Measurements from ENCODE around the gene RCAN2. TPM values are rescaled to one million over a fixed set of nuclear protein-coding genes. Genes with fewer than 3 reads are reported as not detected.

The RCAN2 gene
- total RNA-seq, 1 experiment from 2014 or later: not detected

GRCh38 chr6:46279874-46280273 is 211.4 kb downstream of the RCAN2 start:
- Histone ChIP-seq H3K27me3 (replicated peaks; ENCODE audit: insufficient read depth, low read depth, low read length, poor library complexity) (peaks cover 60% of the 10 kb centered on the region), H3K27ac (ENCODE audit: low read depth, low read length, poor library complexity, severe bottlenecking) (no peak overlapping the region), H3K9me3 (ENCODE audit: low read depth, low read length, poor library complexity, severe bottlenecking) (no peaks in the 10 kb centered on the region), H3K36me3 (ENCODE audit: insufficient read depth, low read length, poor library complexity, severe bottlenecking) (no peaks in the 10 kb centered on the region), H3K4me3 (ENCODE audit: low read depth, low read length, poor library complexity, severe bottlenecking) (no peak overlapping the region), H3K4me1 (ENCODE audit: insufficient read depth, low read length, poor library complexity, severe bottlenecking) (no peaks in the 10 kb centered on the region)
- no TSS peak for BruUV-seq (replicated peaks)
- no peak for DNase-seq (ENCODE audit: low spot score)
- ChIA-PET CTCF (no interaction called here), POLR2A (ENCODE audit: low non-redundant PET) (no interaction called here)
- intact Hi-C loops (cut with micrococcal nuclease; ENCODE audit: unreplicated experiment): no loop called here
- no peak for TF ChIP-seq EZH2 (IDR thresholded peaks at IDR 0.05; ENCODE audit: borderline replicate concordance, low read depth, low read length, poor library complexity, severe bottlenecking)
- TF ChIP-seq CTCF (conservative IDR thresholded peaks at IDR 0.05; ENCODE audit: low read depth, low read length): no peak

- Histone ChIP-seq H3K27ac (ENCODE audit: low read depth, low read length, poor library complexity, severe bottlenecking) (no peak overlapping the region), H3K4me1 (ENCODE audit: insufficient read depth, low read length, poor library complexity, severe bottlenecking) (no peaks in the 10 kb centered on the region), H3K4me3 (ENCODE audit: low read depth, low read length, poor library complexity, severe bottlenecking) (no peak overlapping the region), H3K9me3 (ENCODE audit: low read depth, low read length, poor library complexity, severe bottlenecking) (no peaks in the 10 kb centered on the region), H3K27me3 (replicated peaks; ENCODE audit: insufficient read depth, low read depth, low read length, poor library complexity) (peaks cover 58% of the 10 kb centered on the region), H3K36me3 (ENCODE audit: insufficient read depth, low read length, poor library complexity, severe bottlenecking) (no peaks in the 10 kb centered on the region)
- DNase-seq (ENCODE audit: low spot score): no peak
- no TSS peak for BruUV-seq (replicated peaks)
- intact Hi-C loops (cut with micrococcal nuclease; ENCODE audit: unreplicated experiment): no loop called here
- TF ChIP-seq CTCF (conservative IDR thresholded peaks at IDR 0.05; ENCODE audit: low read depth, low read length) (no peak), EZH2 (IDR thresholded peaks at IDR 0.05; ENCODE audit: borderline replicate concordance, low read depth, low read length, poor library complexity, severe bottlenecking) (no peak)
- ChIA-PET POLR2A (ENCODE audit: low non-redundant PET) (no interaction called here), CTCF (no interaction called here)
These were observed 214.6 kb downstream of the RCAN2 start for GRCh38 chr6:46276576-46277142.

GRCh38 chr6:46274502-46274901 is 216.7 kb downstream of the RCAN2 start:
- H3K27me3 ChIP-seq (replicated peaks; ENCODE audit: insufficient read depth, low read depth, low read length, poor library complexity): peaks cover 37% of the 10 kb centered on the region
- intact Hi-C loops (cut with micrococcal nuclease; ENCODE audit: unreplicated experiment): no loop called here
- ChIA-PET POLR2A (ENCODE audit: low non-redundant PET) (no interaction called here), CTCF (no interaction called here)
- no peak for TF ChIP-seq CTCF (conservative IDR thresholded peaks at IDR 0.05; ENCODE audit: low read depth, low read length)
- TF ChIP-seq EZH2 (IDR thresholded peaks at IDR 0.05; ENCODE audit: borderline replicate concordance, low read depth, low read length, poor library complexity, severe bottlenecking): no peak
- no peak overlapping the region for H3K4me3 ChIP-seq (ENCODE audit: low read depth, low read length, poor library complexity, severe bottlenecking)
- no peaks in the 10 kb centered on the region for H3K36me3 ChIP-seq (ENCODE audit: insufficient read depth, low read length, poor library complexity, severe bottlenecking)
- no TSS peak for BruUV-seq (replicated peaks)
- H3K4me1 ChIP-seq (ENCODE audit: insufficient read depth, low read length, poor library complexity, severe bottlenecking): no peaks in the 10 kb centered on the region
- DNase-seq (ENCODE audit: low spot score): no peak
- H3K9me3 ChIP-seq (ENCODE audit: low read depth, low read length, poor library complexity, severe bottlenecking): no peaks in the 10 kb centered on the region
- no peak overlapping the region for H3K27ac ChIP-seq (ENCODE audit: low read depth, low read length, poor library complexity, severe bottlenecking)

Data from A673 (cell line).